ENCODE results near the gene RDH5. TPM values are rescaled to one million over a fixed set of nuclear protein-coding genes. Genes with fewer than 3 reads are reported as not detected.
A peak's percentile ranks its signal among the peaks of the same experiment; 100 is the strongest.

RDH5 gene
- 2.2 and 3.8 TPM in 2 replicates for polyA plus RNA-seq (2014; cell fraction: cytosol; rRNA removed)
- 2.7 and 3.8 TPM in 2 replicates for polyA plus RNA-seq (2014; cell fraction: nucleus; rRNA removed)

GRCh38 chr12:55720071-55720564, at the start of gene RDH5:
Gene RDH5, plus strand, starts transcription at chr12:55720393. Its CDS starts 792 bp downstream, at chr12:55721185.
- DNase-seq (ENCODE audit: low spot score), result no peak

DNA sequence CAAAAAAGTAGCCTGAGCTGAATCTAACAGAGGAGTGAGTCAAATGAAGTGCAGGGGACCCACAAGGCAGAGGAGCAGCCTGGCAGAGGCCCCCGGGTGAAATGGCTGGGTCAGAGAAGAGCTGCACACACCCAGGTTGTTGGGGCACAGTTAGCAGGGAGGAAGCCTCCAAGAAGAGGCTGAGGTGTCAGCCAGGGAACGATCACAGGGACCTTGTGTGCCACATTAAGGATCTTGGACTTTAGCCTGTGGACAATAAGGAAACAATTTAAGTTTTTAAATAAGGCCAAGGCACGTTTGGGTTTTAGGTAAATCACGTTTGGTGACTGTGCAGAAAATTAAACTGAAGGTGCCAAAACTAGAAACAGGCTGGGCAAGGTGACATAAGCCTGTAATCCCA, 48.4 kb upstream of the RDH5 start:
- DNase-seq (ENCODE audit: low spot score), result no peak

- DNase-seq (ENCODE audit: low spot score), result no peak
Observed at GRCh38 chr12:55673638-55674037, 46.6 kb upstream of the RDH5 start.

DNA sequence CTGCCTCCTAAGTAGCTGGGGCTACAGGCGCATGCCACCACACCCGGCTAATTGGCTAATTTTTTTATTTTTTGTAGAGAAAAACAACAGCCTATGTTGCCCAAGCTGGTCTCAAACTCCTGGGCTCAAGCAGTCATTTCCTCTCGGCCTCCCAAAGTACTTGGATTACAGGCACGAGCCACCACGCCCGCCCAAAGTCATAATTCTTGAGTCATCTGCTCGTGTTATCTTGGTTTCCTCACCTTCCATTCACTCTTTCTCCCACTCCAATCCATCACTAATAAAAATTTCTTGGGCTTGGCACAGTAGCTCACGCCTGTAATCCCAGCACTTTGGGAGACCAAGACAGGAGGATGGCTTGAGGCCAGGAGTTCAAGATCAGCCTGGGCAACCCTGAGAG, 44.5 kb upstream of the RDH5 start:
- DNase-seq (ENCODE audit: low spot score), result no peak

DNA sequence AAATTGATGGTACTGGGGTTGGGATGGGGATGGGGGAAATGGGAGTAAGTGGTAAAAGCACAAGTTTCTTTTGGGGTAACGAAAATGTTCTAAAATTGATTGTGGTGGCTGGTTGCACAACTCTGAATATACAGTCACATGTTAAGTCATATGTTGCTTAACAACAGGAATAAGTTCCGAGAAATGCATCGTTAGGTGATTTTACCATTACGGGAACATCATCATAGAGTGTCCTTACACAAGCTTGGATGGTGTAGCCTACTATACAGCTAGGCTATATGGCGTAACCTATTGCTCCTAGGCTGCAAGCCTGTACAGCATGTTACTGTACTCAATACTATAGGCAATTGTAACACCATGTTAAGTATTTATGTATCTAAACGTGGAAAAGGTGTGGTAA, 43.5 kb upstream of the RDH5 start:
- DNase-seq (ENCODE audit: low spot score), result no peak

GRCh38 chr12:55679691-55680090, 40.5 kb upstream of the RDH5 start:
- no peak for DNase-seq (ENCODE audit: low spot score)

DNA sequence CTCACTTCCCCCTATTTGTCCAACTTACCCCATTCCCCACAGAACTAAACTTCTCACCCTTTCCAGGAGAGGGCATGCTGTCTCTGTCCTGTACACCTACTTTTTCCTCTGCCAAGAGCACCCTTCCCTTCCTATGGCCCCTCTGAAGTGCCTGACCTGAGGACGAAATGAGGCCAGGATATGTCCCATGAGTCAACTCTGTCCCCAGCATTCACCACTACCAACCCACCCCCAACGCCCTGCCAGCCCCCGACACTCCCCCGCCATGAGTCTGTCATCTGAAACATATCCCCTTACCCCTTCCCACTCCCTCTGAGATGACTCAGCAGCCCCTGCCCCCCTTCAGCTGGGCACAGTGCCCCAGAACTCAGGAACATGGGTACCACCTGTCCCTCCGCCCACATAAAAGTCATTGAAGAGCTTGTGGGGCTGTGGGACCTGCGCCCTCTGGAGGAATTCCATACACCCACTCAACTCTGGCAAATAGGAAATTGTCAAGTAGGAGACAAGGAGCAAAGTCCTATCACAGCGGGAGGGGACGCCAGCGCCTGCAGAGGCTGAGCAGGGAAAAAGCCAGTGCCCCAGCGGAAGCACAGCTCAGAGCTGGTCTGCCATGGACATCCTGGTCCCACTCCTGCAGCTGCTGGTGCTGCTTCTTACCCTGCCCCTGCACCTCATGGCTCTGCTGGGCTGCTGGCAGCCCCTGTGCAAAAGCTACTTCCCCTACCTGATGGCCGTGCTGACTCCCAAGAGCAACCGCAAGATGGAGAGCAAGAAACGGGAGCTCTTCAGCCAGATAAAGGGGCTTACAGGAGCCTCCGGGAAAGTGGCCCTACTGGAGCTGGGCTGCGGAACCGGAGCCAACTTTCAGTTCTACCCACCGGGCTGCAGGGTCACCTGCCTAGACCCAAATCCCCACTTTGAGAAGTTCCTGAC, 38.8 kb upstream of the RDH5 start:
- peak; percentile 48 for DNase-seq (ENCODE audit: low spot score)

DNA sequence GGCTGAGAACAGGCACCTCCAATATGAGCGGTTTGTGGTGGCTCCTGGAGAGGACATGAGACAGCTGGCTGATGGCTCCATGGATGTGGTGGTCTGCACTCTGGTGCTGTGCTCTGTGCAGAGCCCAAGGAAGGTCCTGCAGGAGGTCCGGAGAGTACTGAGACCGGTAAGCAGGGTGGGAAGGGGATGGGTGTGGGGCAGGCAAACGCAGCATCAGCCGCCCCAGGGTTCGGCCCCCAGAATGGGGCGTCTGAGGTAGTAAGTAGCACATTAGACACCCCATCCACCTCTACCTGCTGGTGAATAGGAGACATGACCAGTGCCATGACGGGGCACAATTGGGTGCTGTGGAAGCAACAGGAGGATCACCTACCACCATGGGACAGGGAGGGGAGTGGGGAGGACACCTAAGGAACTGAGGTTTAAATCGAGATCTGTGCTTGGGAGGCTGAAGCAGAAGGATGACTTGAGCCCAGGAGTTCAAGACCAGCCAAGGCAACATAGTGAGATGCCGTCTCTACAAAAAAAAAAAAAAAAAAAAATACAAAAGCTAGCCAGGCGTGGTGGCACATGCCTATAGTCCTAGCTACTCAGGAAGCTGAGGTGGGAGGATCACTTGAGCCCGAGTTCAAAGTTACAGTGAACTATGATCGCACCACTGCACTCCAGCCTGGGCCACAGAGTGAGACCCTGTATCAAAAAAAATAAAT, 38.0 kb upstream of the RDH5 start:
- no peak for DNase-seq (ENCODE audit: low spot score)

DNA sequence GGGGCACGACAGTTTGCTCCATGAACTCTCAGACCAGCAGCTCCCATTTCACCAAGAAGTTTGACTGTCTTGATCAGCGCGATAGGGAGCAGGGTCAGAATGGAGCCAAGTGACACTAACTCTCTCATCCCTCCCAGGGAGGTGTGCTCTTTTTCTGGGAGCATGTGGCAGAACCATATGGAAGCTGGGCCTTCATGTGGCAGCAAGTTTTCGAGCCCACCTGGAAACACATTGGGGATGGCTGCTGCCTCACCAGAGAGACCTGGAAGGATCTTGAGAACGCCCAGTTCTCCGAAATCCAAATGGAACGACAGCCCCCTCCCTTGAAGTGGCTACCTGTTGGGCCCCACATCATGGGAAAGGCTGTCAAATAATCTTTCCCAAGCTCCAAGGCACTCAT, 36.5 kb upstream of the RDH5 start:
- DNase-seq (ENCODE audit: low spot score), result no peak

DNA sequence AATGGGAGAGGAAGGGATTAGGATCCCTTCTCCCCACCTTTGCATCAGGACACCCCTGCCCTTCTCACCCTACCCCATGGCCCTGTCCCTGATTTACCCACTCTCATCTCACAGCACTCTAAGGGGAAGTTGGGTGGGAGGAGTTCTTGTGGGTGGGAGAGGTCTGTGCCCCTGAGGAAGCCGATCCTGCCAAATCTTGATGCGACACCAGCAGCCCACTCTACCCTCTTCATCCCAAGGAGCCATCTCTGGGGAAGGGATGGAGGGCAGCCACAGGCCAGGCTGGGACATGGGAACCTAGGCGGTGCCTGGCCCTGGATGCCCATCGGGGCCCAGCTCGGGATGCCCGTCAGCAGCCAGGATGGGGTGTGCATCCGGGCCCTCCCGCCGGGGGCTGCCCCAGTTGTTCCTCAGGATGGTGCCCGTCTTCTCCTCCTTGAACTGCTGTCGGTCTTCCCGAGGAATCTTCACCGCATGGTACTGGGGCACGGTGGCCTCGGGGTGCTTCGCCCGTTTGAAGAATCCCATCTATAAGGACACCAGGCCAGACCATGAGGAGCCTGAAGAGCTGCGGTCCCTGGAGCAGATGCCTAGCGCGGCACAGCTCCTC, 35.3 kb upstream of the RDH5 start:
- DNase-seq (ENCODE audit: low spot score), result no peak

GRCh38 chr12:55685671-55686070, 34.5 kb upstream of the RDH5 start:
- DNase-seq (ENCODE audit: low spot score), result no peak

- DNase-seq (ENCODE audit: low spot score), result no peak
Observed at GRCh38 chr12:55686366-55687010, 33.7 kb upstream of the RDH5 start.

DNA sequence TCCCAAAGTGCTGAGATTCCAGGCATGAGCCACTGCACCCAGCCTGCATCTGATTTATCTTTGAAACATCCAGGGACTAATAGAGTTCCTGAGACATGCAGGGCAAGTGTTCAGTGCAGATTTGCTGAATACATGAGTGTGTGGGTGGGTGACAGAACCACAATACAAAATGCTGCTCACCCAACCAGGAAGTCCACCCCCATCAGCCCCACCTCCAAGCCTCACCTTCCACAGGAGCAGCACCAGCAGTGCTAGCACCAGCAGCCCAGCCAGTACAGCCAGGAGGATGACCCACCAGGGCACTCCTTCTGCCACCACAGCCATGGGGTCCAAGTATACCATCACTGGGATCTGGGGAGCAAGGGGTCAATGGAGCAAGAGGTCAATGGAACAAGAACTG, 32.4 kb upstream of the RDH5 start:
- no peak for DNase-seq (ENCODE audit: low spot score)

GRCh38 chr12:55688716-55689655, 31.2 kb upstream of the RDH5 start:
- DNase-seq (ENCODE audit: low spot score), result no peak

DNA sequence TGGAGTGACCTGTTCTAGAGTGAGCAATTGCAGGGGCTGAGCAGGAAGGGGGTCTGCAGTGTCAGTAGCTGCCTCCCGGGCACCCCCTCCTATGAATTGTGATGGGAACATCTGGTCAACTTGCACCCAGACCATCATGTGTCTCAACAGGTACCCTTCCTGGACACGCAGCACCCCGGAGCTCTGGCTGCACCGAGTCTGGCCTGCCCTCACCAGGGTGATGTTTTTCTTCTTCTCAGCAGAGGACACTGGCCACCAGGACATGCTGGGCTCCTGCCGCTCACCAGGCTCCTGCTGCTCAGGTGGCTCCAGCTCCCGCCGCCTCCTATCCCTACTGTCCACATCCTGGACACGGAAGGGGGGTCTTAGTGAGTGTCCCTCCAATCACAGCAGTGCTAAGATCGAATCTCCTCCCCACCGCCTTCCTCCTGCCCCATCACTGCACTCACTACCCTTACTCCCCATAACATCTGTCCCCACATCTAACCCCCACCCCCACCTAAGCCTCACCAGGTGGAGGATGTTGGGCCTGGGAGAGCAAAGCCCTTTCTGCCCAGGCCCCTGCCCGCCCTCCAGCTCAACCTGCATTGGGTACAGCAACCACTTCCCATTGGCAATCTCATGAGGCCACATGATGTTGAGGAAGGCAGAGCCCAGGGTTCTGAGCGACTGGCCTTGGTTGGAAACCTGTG, 27.4 kb upstream of the RDH5 start:
- no peak for DNase-seq (ENCODE audit: low spot score)

DNA sequence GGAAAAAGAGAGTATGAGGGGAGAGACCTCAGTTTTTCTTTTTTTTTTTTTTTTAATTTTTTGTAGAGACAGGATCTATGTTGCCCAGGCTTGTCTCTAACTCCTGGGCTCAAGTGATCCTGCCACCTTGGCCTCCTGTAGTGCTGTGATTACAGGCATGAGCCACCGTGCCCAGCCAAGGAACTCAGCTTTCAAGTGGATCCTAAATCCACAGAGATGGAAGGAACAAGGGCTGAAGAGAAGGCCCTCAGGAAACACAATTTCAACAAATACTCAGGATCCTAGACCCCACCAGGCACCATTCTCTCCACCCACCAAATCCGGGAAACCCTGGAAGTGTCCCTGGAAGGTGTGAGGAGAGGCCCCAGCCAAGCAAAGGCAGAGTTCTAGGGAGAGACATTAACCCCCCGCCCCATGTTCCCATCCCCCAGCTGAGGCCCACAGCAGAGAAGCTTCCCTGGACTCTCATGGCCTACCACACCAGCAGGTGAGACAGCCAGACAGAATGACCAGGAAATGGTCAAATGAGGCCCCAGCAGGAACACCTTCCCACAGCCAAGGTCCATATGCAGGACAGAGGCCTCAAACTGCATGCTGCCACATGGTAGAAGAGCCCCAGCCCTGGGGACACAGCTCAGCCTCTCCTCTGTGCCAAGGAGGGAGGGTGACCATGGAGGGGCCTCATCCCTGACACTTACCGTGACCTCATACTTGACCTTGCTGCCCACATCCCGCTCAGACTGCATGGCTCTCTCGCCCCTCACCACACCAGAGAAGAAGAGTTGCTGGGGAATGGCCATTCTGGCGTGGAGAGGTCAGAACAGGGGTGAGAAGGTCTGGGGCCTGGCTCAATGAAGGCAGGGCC, 26.6 kb upstream of the RDH5 start:
- DNase-seq (ENCODE audit: low spot score), result no peak

- DNase-seq (ENCODE audit: low spot score), result no peak
Observed at GRCh38 chr12:55694188-55694515, 26.0 kb upstream of the RDH5 start.

- DNase-seq (ENCODE audit: low spot score), result no peak
Observed at GRCh38 chr12:55694651-55695050, 25.5 kb upstream of the RDH5 start.

DNA sequence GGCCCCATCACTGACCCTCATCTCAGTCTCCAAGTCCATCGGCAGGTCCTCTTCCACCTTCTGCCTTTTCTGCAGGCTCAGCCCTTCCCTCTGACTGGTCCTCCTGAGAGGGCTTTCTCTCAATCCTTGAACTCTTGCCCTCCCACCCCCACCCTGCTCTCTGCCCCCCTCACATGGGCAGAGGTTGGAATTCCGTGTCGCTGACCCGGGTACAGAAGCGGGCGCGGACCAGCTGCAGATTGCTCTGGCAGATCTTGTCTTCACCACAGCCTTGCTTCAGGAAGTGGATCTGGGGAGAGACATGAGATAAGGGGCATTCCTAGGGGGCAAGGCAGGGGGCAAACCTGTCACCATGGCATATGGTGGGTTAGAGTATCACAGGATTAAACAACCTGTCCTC, 24.8 kb upstream of the RDH5 start:
- no peak for DNase-seq (ENCODE audit: low spot score)
